Measurements from ENCODE around the gene UROC1. TPM values are rescaled to one million over a fixed set of nuclear protein-coding genes. Genes with fewer than 3 reads are reported as not detected.
A peak's percentile ranks its signal among the peaks of the same experiment; 100 is the strongest.

Gene UROC1
- total RNA-seq, 2 donors from 2014 or later = not detected

- no peak overlapping the region for H3K27ac ChIP-seq
- TF ChIP-seq CTCF (IDR thresholded peaks at IDR 0.05) = no peak
- H3K9ac ChIP-seq (ENCODE audit: low read depth in 2 of 2, low read length in 2 of 2) = no peak overlapping the region
- no peaks in the 10 kb centered on the region for H3K36me3 ChIP-seq
- intact Hi-C loops (cut with DNase I) = no loop called here
- no peaks in the 10 kb centered on the region for H3K27me3 ChIP-seq
- H3K4me1 ChIP-seq = peaks cover 18% of the 10 kb centered on the region
- no peak overlapping the region for H3K4me3 ChIP-seq
- H3K9me3 ChIP-seq = no peaks in the 10 kb centered on the region
- DNase-seq = no peak
Observed at GRCh38 chr3:126477061-126477380, 40.6 kb downstream of the UROC1 start.

GRCh38 chr3:126476166-126477060, 41.2 kb downstream of the UROC1 start:
- intact Hi-C loops (cut with DNase I) = no loop called here
- Histone ChIP-seq H3K36me3 (no peaks in the 10 kb centered on the region), H3K4me3 (peak overlapping the region; percentile 56), H3K27me3 (no peaks in the 10 kb centered on the region), H3K27ac (peak overlapping the region; percentile 66), H3K9me3 (no peaks in the 10 kb centered on the region), H3K4me1 (peaks cover 18% of the 10 kb centered on the region), H3K9ac (ENCODE audit: low read depth in 2 of 2, low read length in 2 of 2) (peak overlapping the region; percentile 80 to 89)
- no peak for TF ChIP-seq CTCF (IDR thresholded peaks at IDR 0.05)
- peak; percentile 76 for DNase-seq

DNA sequence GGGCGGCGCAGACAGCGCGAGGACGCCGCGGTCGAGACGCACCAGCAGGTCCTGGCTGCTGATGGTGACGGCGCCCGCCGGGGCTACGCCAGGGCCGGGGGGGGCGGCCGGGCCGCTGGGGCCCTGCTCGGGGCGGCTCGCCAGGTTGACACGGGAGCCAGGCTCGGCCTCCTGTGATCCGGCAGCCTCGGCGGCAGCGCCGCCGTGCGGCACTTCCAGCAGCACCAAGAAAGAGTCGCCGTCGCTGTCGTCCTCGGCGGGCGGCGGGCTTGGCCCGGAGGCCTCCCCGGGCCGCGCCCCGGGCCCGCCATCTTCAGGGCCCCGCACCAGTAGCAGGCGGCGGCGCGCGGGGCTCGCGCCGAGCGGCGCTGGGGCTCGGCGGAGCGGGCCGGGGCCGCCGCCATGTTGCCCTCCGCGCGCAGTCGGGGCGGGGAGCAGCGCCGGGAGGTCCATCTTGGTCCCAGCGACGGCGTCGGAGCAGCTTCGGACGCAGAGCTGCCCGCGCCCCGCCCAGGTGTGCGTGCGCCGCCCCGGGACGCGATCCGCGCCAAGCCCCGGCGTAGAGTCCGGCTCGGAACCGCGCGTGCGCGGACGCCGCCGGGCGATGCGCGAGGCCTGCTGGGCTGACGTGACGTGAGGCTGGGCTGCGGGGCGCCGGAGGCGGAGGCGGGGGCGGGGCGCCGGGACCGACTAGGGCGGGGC, 42.0 kb downstream of the UROC1 start, which contains the start of gene ZXDC:
TSS of gene ZXDC (minus strand) at position 479 of the 702 bp plus-strand sequence. CDS start at position 453, 26 bp downstream.
- H3K4me1 ChIP-seq = peaks cover 18% of the 10 kb centered on the region
- peaks cover 7% of the 10 kb centered on the region for H3K36me3 ChIP-seq
- peak within 1 kb of the TSS; percentile 68 for H3K4me3 ChIP-seq
- intact Hi-C loops (cut with DNase I) = no loop called here
- TF ChIP-seq CTCF (IDR thresholded peaks at IDR 0.05) = no peak
- peak; percentile 92 for DNase-seq
- no peaks in the 10 kb centered on the region for H3K9me3 ChIP-seq
- H3K9ac ChIP-seq (ENCODE audit: low read depth in 2 of 2, low read length in 2 of 2) = peak within 1 kb of the TSS; percentile 80 to 89
- peak within 1 kb of the TSS; percentile 85 for H3K27ac ChIP-seq
- H3K27me3 ChIP-seq = no peaks in the 10 kb centered on the region

- Histone ChIP-seq H3K27ac (peak overlapping the region; percentile 85), H3K4me3 (peak overlapping the region; percentile 68), H3K36me3 (peaks cover 15% of the 10 kb centered on the region), H3K27me3 (no peaks in the 10 kb centered on the region), H3K9ac (ENCODE audit: low read depth in 2 of 2, low read length in 2 of 2) (peak overlapping the region; percentile 57 to 85), H3K9me3 (no peaks in the 10 kb centered on the region), H3K4me1 (peaks cover 18% of the 10 kb centered on the region)
- DNase-seq = peak; percentile 42
- intact Hi-C loops (cut with DNase I) = no loop called here
- no peak for TF ChIP-seq CTCF (IDR thresholded peaks at IDR 0.05)
Observed at GRCh38 chr3:126474498-126475412, 42.8 kb downstream of the UROC1 start.
